Right cardiac atrium (tissue), 5 donors: ENCODE measurements around the gene GSS. TPM values are rescaled to one million over a fixed set of nuclear protein-coding genes. Genes with fewer than 3 reads are reported as not detected.

Source experiments
- ATAC-seq, 2 donors: fragments of 200-7000 bp; cut with Tn5 transposase; one replicate each; pipeline versions ENCODE4 v1.8.0 to v1.9.1; 2020; ENCODE audit warnings: moderate library complexity in 2 of 2, mild to moderate bottlenecking in 1 of 2
- DNase-seq, 3 donors: peaks; one replicate each; pipeline ENCODE4 v3.0.0-alpha.2; 2020
- H3K27ac ChIP-seq: one replicate; pipeline ENCODE4 v1.5.1; 2013; ENCODE audit warnings: mild to moderate bottlenecking, low read length, control low read depth, moderate library complexity
- H3K27me3 ChIP-seq: one replicate; pipeline ENCODE4 v1.6.1; 2013; ENCODE audit not compliant: control insufficient read depth, insufficient read depth
- H3K4me1 ChIP-seq: one replicate; pipeline ENCODE4 v1.6.1; 2013; ENCODE audit warnings: low read length; ENCODE audit not compliant: control insufficient read depth, insufficient read depth
- H3K4me3 ChIP-seq: one replicate; pipeline ENCODE4 v1.5.1; 2013; ENCODE audit warnings: low read length, control low read depth
- H3K9me3 ChIP-seq: one replicate; pipeline ENCODE4 v1.6.1; 2013; ENCODE audit warnings: low read length; ENCODE audit not compliant: control insufficient read depth
- WGBS: extraction: QIAGEN DNeasy Blood & Tissue Kit; methylation state at CpG from one replicate; pipeline ENCODE4 v1.1.7; 2013; 5-methylcytosine and 5-hydroxymethylcytosine counted together
- intact Hi-C, 4 donors: fragments of 100-400 bp; cut with DNase I; formaldehyde crosslinking; loops; one replicate each; pipeline versions ENCODE4 v1.11.0 to v1.14.0; 2022 to 2023
- polyA plus RNA-seq: library from polyadenylated mRNA; stranded (reverse); fragments of 200-250 nt; gene quantifications from one replicate; pipeline ENCODE4 v1.2.3, GENCODE V29; 2013
- total RNA-seq, 4 donors: library from RNA; stranded (reverse); fragmentation: NEBNext Ultra II Directional; extraction: Animal tissue kit (Norgen Biotek cat#: 25700); gene quantifications; one replicate each; pipeline ENCODE4 v1.2.1, GENCODE V29; 2021
- donor health status: healthy with polysubstance abuse.
- donor health status: DM: no; HTN: yes; CAD: no.
- donor health status: DM: no; HTN: no; CAD: no.
- donor health status: DM: no; HTN: yes; CAD: no; lungs with severe emphysema.
- donor health status: DM: yes; HTN: yes; CAD: no.

Gene GSS
- total and polyA plus RNA-seq, 5 donors = 23.6 to 37.7 (median 27.0) TPM

DNA sequence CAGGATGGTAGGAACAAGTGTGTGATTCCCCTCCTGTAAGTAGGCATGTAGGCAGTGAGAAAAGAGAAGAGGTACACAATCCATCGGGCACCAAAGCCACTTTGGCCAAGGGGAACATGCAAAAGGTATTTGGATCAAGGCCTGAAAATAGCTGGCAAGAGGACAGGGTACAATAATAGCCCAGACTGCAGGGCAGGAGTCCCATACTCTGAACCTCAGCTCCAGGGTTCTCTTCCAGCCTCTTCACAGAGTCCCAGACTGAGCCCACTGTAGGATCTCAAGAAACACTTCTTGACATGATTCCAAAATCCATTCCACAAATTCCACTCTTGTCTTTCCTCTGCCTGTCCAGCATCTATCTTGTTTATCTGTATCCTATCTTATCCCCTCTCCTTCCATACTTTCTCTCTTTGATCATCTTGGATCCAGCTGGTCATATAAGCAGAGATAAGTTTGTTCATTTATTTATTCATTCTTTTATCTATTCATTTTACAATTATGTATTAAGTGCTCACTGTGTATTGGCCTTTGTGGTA lies 59.5 kb downstream of the GSS start:
- peak; percentile 42 to 78 for ATAC-seq
- Histone ChIP-seq H3K4me1 (peaks cover 7% of the 10 kb centered on the region), H3K4me3 (no peak overlapping the region), H3K9me3 (no peaks in the 10 kb centered on the region), H3K27me3 (no peaks in the 10 kb centered on the region), H3K27ac (peak overlapping the region; percentile 85)
- DNase-seq = no peak
- intact Hi-C loops = no loop called here
- 43% methylated on average over 1 of the region's 1 CpG for WGBS

DNA sequence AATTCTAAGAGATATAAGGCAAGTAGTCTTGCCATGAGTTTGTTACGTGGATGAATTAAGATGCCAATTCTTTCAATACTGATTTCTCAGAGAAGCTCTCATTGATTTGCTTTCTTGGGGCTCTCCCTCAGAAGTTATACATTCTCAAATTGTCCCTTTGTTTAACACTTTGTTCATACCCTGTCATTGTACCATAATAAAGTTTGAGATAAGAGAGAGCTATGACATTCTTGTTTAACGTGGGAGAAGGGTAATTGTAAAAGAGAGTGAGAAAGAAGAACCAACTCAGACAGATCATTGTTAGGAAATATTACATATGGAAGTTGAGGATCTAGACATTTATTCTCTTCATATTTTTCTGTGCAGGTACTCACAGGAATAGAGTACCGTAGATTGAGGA lies 60.1 kb downstream of the GSS start:
- WGBS = 63% methylated on average over 3 of the region's 3 CpGs
- Histone ChIP-seq H3K4me1 (peaks cover 7% of the 10 kb centered on the region), H3K9me3 (no peaks in the 10 kb centered on the region), H3K27ac (no peak overlapping the region), H3K27me3 (no peaks in the 10 kb centered on the region), H3K4me3 (no peak overlapping the region)
- intact Hi-C loops = no loop called here
- ATAC-seq (no peak), DNase-seq (no peak)

DNA sequence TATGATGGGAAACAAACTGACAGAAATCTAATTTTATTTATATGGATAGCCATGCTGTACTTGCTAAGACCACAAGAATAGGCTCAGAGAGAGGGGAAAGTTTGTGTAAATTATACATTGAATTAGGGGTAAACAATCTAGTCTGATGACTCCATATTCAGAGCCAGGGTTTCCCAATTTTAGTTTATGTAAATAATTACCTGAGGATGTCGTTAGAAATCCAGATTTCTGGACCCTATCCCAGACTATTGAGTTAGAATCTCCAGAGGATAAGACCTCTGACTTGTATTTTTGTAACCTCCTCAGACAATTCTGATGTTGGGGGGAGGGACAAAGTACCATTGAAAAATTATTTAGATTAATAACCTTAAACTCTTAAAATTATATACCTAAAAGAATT lies 60.9 kb downstream of the GSS start:
- intact Hi-C loops = no loop called here
- Histone ChIP-seq H3K4me3 (no peak overlapping the region), H3K4me1 (peaks cover 7% of the 10 kb centered on the region), H3K9me3 (no peaks in the 10 kb centered on the region), H3K27me3 (no peaks in the 10 kb centered on the region), H3K27ac (no peak overlapping the region)
- 18% methylated on average over 1 of the region's 1 CpG for WGBS
- DNase-seq (no peak), ATAC-seq (no peak)

DNA sequence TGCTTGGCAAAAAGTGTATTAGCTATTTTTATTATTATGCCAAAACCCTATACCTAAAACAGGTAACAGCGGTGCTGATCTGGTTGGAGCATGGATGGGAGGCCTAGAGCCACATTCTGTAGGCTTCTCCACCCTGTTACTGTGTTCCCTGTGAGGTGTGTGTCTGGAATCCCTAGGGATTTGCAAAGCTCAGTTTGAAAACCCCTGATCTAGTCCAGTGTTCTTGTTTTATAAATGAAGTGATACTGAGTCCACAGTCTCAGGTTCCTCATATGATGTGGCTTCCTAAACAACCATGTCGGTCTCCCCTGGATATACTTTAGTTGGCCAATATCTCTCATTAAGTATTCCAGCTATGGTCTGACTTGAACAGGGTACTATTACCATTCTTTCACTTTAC lies 62.9 kb downstream of the GSS start:
- ATAC-seq = no peak
- no peak for DNase-seq
- Histone ChIP-seq H3K27ac (no peak overlapping the region), H3K4me3 (no peak overlapping the region), H3K27me3 (no peaks in the 10 kb centered on the region), H3K9me3 (no peaks in the 10 kb centered on the region), H3K4me1 (peaks cover 7% of the 10 kb centered on the region)
- WGBS = 92% methylated on average over 2 of the region's 2 CpGs
- intact Hi-C loops = no loop called here

DNA sequence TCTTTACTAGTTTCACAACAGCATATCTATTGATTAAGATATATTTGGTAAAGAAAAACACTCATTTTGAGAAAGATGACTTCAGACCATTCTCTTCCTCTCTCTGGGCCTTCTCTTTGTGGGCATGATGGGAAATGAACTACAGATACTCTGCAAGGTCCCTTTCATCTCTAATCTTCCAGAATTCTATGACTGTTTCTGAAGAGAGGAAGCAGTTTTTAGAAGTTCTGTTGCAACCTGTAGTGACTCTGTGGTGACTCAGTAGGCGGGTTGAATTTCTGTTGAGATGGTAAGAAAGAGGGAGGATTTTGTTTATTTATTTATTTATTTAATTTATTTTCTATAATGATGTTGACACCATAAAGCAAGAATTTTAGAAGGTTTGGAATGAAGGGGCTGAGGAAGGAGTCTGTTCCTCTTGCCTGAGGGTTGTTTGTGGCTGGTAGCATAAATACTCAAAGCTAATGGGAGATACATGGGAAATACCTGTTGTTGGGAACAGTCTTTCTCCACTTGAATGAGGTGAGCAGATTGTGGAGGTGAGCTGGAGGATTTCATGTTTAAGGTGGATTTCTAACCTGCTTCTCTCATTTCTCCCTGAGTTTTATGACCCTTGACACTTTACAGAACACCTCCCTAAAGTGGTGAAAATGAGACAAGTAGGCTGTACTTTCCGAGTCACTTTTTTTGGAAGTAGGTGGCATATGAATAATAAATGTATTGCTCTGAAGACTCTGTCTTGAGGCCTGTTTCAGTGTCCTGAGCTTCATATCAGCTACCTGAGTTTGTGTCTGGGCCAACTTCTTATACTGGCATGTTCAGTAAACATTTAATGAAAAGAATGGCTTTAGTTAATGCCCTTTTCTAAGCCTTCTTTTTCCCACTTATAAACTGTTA lies 64.2 kb downstream of the GSS start:
- ATAC-seq = peak in 1 of 2 donors; percentile 25
- no peak for DNase-seq
- 87% methylated on average over 2 of the region's 2 CpGs for WGBS
- intact Hi-C loops = no loop called here
- no peak overlapping the region for H3K4me3 ChIP-seq
- peaks cover 7% of the 10 kb centered on the region for H3K4me1 ChIP-seq
- H3K27me3 ChIP-seq = no peaks in the 10 kb centered on the region
- H3K27ac ChIP-seq = no peak overlapping the region
- H3K9me3 ChIP-seq = no peaks in the 10 kb centered on the region

DNA sequence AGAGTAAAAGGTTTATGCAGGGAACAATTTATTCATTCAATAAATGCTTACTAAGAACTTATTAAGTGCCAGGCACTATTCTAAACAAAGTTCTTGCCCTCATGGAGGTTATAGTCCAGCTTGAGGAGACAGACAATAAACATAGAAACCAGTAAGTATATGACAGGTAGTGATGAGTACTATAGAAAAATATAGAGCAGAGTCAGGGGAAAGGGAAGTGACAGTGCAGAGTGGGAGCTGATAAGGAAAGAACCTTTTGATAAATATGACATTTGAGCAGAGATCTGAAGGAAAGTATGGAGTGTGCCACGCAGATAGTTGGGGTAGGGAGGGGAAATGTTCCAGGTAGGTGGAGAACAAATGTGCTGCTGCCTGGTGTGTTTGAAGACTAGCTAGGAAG lies 67.1 kb downstream of the GSS start:
- no peaks in the 10 kb centered on the region for H3K9me3 ChIP-seq
- no peak overlapping the region for H3K4me3 ChIP-seq
- peaks cover 3% of the 10 kb centered on the region for H3K4me1 ChIP-seq
- no peak for ATAC-seq
- WGBS = 35% methylated on average over 1 of the region's 1 CpG
- no peaks in the 10 kb centered on the region for H3K27me3 ChIP-seq
- H3K27ac ChIP-seq = no peak overlapping the region
- intact Hi-C loops = no loop called here
- no peak for DNase-seq

DNA sequence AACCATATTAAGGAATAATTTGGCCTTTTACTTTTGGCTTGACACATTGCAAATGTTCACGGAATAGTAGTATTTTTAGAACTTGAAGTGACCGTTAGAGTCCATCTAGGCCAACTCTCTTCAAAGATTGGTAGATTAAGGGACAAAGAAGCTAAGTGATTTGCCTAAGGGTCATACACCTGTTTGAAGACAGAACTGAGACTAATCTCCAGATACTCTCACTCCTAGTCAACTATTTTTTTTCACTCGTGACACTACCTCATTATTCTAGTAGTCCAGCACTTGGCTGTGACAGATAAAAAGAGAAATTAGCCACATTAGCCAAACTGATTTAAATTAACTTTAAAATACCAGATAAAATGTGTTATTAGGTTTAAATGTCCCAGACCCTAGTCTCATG lies 68.6 kb downstream of the GSS start:
- Histone ChIP-seq H3K4me1 (peaks cover 3% of the 10 kb centered on the region), H3K27me3 (no peaks in the 10 kb centered on the region), H3K27ac (no peak overlapping the region), H3K4me3 (no peak overlapping the region), H3K9me3 (no peaks in the 10 kb centered on the region)
- DNase-seq (no peak), ATAC-seq (no peak)
- intact Hi-C loops = no loop called here
- WGBS = 27% methylated on average over 3 of the region's 3 CpGs

DNA sequence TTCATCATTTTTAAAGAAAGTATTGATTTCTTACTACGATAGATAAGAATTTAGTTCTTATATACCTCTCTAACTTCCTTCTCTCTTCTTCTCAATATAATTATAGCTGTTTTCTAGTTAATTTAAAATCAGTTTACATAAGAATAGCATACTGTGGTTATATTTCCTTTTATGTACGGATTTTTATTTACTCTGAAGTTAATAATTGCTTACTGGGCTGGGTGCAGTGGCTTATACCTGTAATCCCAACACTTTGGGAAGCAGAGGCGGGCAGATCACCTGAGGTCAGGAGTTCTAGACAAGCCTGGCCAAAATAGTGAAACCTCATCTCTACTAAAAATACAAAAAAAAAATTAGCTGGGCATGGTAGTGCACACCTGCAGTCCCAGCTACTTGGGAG lies 69.5 kb downstream of the GSS start:
- H3K27me3 ChIP-seq = no peaks in the 10 kb centered on the region
- no peaks in the 10 kb centered on the region for H3K4me1 ChIP-seq
- DNase-seq = no peak
- 94% methylated on average over 3 of the region's 3 CpGs for WGBS
- intact Hi-C loops = no loop called here
- no peak overlapping the region for H3K27ac ChIP-seq
- H3K4me3 ChIP-seq = no peak overlapping the region
- no peaks in the 10 kb centered on the region for H3K9me3 ChIP-seq
- no peak for ATAC-seq

DNA sequence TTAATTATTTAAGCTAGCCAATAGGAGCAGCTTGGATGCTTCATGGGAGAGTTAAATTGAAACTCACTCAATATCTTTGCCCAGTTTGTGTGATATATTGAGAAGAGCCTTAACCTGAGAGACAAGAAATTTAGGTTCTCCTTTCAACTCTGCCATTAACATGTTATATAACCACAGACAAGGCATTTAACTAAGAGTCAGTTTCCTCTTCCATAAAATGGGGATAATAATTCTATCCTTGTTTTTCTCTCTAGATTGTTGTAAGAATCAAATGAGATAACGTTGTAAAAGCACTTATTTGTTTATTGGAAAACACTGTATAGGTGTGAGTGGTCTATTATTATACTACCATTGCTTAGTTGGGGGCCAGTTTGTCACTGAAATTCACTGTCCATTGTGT lies 71.3 kb downstream of the GSS start:
- intact Hi-C loops = no loop called here
- Histone ChIP-seq H3K4me3 (no peak overlapping the region), H3K27ac (no peak overlapping the region), H3K4me1 (no peaks in the 10 kb centered on the region), H3K9me3 (no peaks in the 10 kb centered on the region), H3K27me3 (no peaks in the 10 kb centered on the region)
- WGBS = 80% methylated on average over 1 of the region's 1 CpG
- DNase-seq (no peak), ATAC-seq (no peak)

DNA sequence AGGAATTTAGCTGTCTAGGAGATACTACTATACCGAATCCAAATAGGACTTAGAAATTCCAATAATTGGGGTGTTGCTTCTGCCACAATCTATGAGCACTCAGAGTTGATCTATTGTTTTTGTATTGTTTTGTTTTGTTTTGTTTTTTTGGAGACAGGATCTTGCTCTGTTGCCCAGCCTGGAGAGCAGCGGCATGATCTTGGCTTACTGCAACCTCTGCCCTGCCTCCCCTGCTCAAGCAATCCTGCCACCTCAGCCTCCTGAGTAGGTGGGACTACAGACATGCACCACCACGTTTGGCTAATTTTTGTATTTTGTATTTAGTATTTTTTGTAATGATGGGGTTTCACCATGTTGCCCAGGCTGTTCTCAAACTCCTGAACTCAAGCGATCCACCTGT lies 71.8 kb downstream of the GSS start:
- no peak for ATAC-seq
- intact Hi-C loops = no loop called here
- WGBS = 89% methylated on average over 4 of the region's 4 CpGs

DNA sequence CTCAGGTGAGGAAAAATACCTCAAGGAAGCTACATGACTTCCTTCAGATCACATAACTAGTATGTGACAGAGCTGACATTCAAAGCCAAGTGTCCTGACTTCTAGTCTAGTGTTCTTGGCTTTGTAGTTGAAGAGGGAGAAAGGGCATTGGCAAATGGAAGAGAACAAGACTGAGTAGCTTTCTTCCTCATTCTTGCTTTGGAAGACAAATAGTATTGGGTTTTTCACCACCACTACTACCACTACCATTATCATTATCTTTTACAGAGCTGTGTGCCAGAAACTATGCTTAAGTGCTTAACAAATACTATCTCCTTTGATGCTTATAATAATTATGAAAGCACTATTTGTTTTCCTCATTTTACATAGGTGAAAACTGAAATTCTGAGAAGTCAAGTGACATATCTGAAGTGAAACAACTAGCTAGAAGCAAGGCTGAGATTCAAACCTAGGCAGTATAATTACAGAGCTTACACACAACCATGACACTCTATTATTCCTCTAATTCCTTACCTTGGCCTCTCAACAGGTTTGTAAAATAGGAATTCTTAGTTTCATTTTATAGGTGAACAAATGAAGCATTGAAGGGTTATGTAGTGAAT lies 72.4 kb downstream of the GSS start:
- no peaks in the 10 kb centered on the region for H3K4me1 ChIP-seq
- no peak for DNase-seq
- no peaks in the 10 kb centered on the region for H3K9me3 ChIP-seq
- intact Hi-C loops = no loop called here
- no peaks in the 10 kb centered on the region for H3K27me3 ChIP-seq
- no peak overlapping the region for H3K4me3 ChIP-seq
- peak overlapping the region; percentile 45 for H3K27ac ChIP-seq
- no peak for ATAC-seq

More for the DNA sequence above, 71.8 kb downstream of the GSS start:
- H3K9me3 ChIP-seq = no peaks in the 10 kb centered on the region
- no peaks in the 10 kb centered on the region for H3K4me1 ChIP-seq
- H3K4me3 ChIP-seq = no peak overlapping the region
- no peak for DNase-seq
- no peak overlapping the region for H3K27ac ChIP-seq
- no peaks in the 10 kb centered on the region for H3K27me3 ChIP-seq
